SK-N-SH (cell line): ENCODE results near the gene MAML3. TPM values are rescaled to one million over a fixed set of nuclear protein-coding genes. Genes with fewer than 3 reads are reported as not detected.

ENCODE experiments used
- CTCF ChIA-PET: fragments of 300-600, 350-600 bp; formaldehyde crosslinking; extraction: SDS; loops from one replicate; lab custom pipeline; 2021; lab: Yijun Ruan, JAX
- POLR2A ChIA-PET: fragments of 350-600 bp; sonication (Branson Sonifier 250); formaldehyde crosslinking; extraction: SDS; loops from one replicate; lab custom pipeline; 2020; ENCODE audit warnings: antibody characterized with exemption, inconsistent platforms; lab: Yijun Ruan, JAX
- DNase-seq: peaks from one replicate; pipeline ENCODE4 v3.0.0; 2012
- H2AFZ ChIP-seq: fragments of 200-600 bp; sonication (generic); 2 replicates; pipeline ENCODE4 v1.8.1; 2016; ENCODE audit warnings: antibody characterized with exemption, mild to moderate bottlenecking, low read depth
- H3F3A ChIP-seq: fragments of 200-600 bp; sonication (generic); replicated peaks from 2 replicates; pipeline ENCODE3; 2016; ENCODE audit warnings: antibody characterized with exemption, mild to moderate bottlenecking; ENCODE audit not compliant: insufficient read depth
- H3K27ac ChIP-seq, 2 experiments: fragments of 200-500 bp in 1 of 2; fragments of 200-600 bp in 1 of 2; sonication (Bioruptor generic) in 1 of 2; sonication (generic), shearing (Covaris generic) in 1 of 2; 2 replicates each; pipeline versions ENCODE4 v1.5.1 to v1.6.1; 2014 to 2016; ENCODE audit warnings: low read depth in 2 of 2, inconsistent platforms in 1 of 2, low read length in 1 of 2, mild to moderate bottlenecking in 1 of 2, mixed read lengths in 1 of 2
- H3K27me3 ChIP-seq: fragments of 200-600 bp; sonication (generic), shearing (Covaris generic); 2 replicates; pipeline ENCODE4 v1.6.1; 2016; ENCODE audit warnings: mixed run types; ENCODE audit not compliant: insufficient read depth
- H3K36me3 ChIP-seq, 2 experiments: fragments of 200-500 bp in 1 of 2; fragments of 200-600 bp in 1 of 2; sonication (Bioruptor generic) in 1 of 2; sonication (generic) in 1 of 2; replicated peaks in 1 of 2; 2 replicates each; pipeline versions ENCODE3 to v1.5.1; 2014 to 2016; ENCODE audit warnings: low read length in 1 of 2, mild to moderate bottlenecking in 1 of 2; ENCODE audit not compliant: insufficient read depth in 2 of 2, control insufficient read depth in 1 of 2
- H3K4me1 ChIP-seq, 2 experiments: fragments of 200-500 bp in 1 of 2; fragments of 200-600 bp in 1 of 2; sonication (Bioruptor generic) in 1 of 2; sonication (generic), shearing (Covaris generic) in 1 of 2; 2 replicates each; pipeline versions ENCODE4 v1.5.1 to v1.6.1; 2014 to 2016; ENCODE audit warnings: low read depth in 1 of 2, low read length in 1 of 2, mixed run types in 1 of 2; ENCODE audit not compliant: insufficient read depth in 2 of 2, control insufficient read depth in 1 of 2
- H3K4me2 ChIP-seq: fragments of 200-600 bp; sonication (generic), shearing (Covaris generic); 2 replicates; pipeline ENCODE4 v1.6.1; 2017; ENCODE audit warnings: mixed run types
- H3K4me3 ChIP-seq, 2 experiments: fragments of 200-500 bp in 1 of 2; fragments of 200-600 bp in 1 of 2; sonication (Bioruptor generic) in 1 of 2; sonication (generic), shearing (Covaris generic) in 1 of 2; 2 replicates each; pipeline versions ENCODE4 v1.5.1 to v1.8.1; 2014 to 2016; ENCODE audit warnings: low read depth in 2 of 2, inconsistent platforms in 1 of 2, low read length in 1 of 2, mild to moderate bottlenecking in 1 of 2, mixed read lengths in 1 of 2, moderate library complexity in 1 of 2
- H3K79me2 ChIP-seq: fragments of 200-600 bp; sonication (generic); 2 replicates; pipeline ENCODE4 v1.8.1; 2017; ENCODE audit warnings: mild to moderate bottlenecking; ENCODE audit not compliant: insufficient read depth
- H3K9ac ChIP-seq: fragments of 200-600 bp; sonication (generic); 2 replicates; pipeline ENCODE4 v1.6.1; 2017; ENCODE audit warnings: mixed run types
- H3K9me2 ChIP-seq: fragments of 200-600 bp; sonication (generic); 2 replicates; pipeline ENCODE4 v1.6.1; 2017; ENCODE audit warnings: mixed run types
- H3K9me3 ChIP-seq: fragments of 200-600 bp; sonication (generic); 2 replicates; pipeline ENCODE4 v1.6.1; 2017; ENCODE audit warnings: mixed run types, mild to moderate bottlenecking, moderate library complexity
- H4K20me1 ChIP-seq: fragments of 200-600 bp; sonication (generic); 2 replicates; pipeline ENCODE4 v1.6.1; 2017; ENCODE audit warnings: mild to moderate bottlenecking, mixed run types; ENCODE audit not compliant: insufficient read depth
- EP300 ChIP-seq, 2 experiments: IDR thresholded peaks; 2 replicates each; pipeline versions ENCODE4 v1.4.0 to v1.6.1; 2012; ENCODE audit warnings: borderline replicate concordance in 1 of 2, low read depth in 1 of 2, low read length in 1 of 2
- FOXJ3 ChIP-seq: sonication (generic); formaldehyde crosslinking; IDR thresholded peaks from 2 replicates; pipeline ENCODE4 v1.5.1; 2020; ENCODE audit warnings: mild to moderate bottlenecking, missing genetic modification reagents
- GABPA ChIP-seq: IDR thresholded peaks from 2 replicates; pipeline ENCODE4 v1.4.0; 2012; ENCODE audit warnings: low read depth, mild to moderate bottlenecking
- GATA2 ChIP-seq: sonication (generic); formaldehyde crosslinking; IDR thresholded peaks from 2 replicates; pipeline ENCODE4 v1.5.0; 2020; ENCODE audit warnings: mild to moderate bottlenecking, missing genetic modification reagents
- JUND ChIP-seq: IDR thresholded peaks from 2 replicates; pipeline ENCODE4 v1.4.0; 2012
- MEF2A ChIP-seq: IDR thresholded peaks from 2 replicates; pipeline ENCODE4 v1.4.0; 2012; ENCODE audit warnings: low read depth, borderline replicate concordance
- MXI1 ChIP-seq: IDR thresholded peaks from 2 replicates; pipeline ENCODE4 v1.6.1; 2012; ENCODE audit warnings: mild to moderate bottlenecking, low read depth, low read length, improper control_type of control experiment
- RFX5 ChIP-seq: IDR thresholded peaks from 2 replicates; pipeline ENCODE4 v1.6.1; 2012; ENCODE audit warnings: mild to moderate bottlenecking, improper control_type of control experiment, low read length
- RXRA ChIP-seq: IDR thresholded peaks from 2 replicates; pipeline ENCODE4 v1.4.0; 2012; ENCODE audit warnings: low read depth, mild to moderate bottlenecking, borderline replicate concordance
- SMC3 ChIP-seq: IDR thresholded peaks from 2 replicates; pipeline ENCODE4 v1.6.1; 2012; ENCODE audit warnings: low read depth, low read length, improper control_type of control experiment
- TCF12 ChIP-seq: IDR thresholded peaks from 2 replicates; pipeline ENCODE4 v1.4.0; 2012
- TEAD4 ChIP-seq: IDR thresholded peaks from 2 replicates; pipeline ENCODE4 v1.4.0; 2012; ENCODE audit warnings: mild to moderate bottlenecking, borderline replicate concordance; ENCODE audit not compliant: insufficient read depth
- polyA plus RNA-seq, 3 experiments: library from polyadenylated mRNA; depleted of rRNA; stranded (reverse); fragments of >200 nt; gene quantifications; 2 replicates each; pipeline ENCODE4 v1.2.3, GENCODE V29; 2012
- TF ChIP-seq, protein P1 (sequence below): fragments of 150-350 bp; IDR thresholded peaks from 2 replicates; pipeline ENCODE4 v1.6.1; 2016; ENCODE audit warnings: mild to moderate bottlenecking, low read depth, low read length
- TF ChIP-seq, protein P2 (sequence below): IDR thresholded peaks from 2 replicates; pipeline ENCODE4 v1.4.0; 2012; ENCODE audit warnings: low read depth, borderline replicate concordance
- TF ChIP-seq, protein P3 (sequence below): IDR thresholded peaks from 2 replicates; pipeline ENCODE4 v1.4.0; 2012; ENCODE audit warnings: low read depth, borderline replicate concordance

MAML3 gene
- polyA plus RNA-seq, 1 of the 3 experiments (the other 2 are of a cell fraction), result 5.3 TPM

DNA sequence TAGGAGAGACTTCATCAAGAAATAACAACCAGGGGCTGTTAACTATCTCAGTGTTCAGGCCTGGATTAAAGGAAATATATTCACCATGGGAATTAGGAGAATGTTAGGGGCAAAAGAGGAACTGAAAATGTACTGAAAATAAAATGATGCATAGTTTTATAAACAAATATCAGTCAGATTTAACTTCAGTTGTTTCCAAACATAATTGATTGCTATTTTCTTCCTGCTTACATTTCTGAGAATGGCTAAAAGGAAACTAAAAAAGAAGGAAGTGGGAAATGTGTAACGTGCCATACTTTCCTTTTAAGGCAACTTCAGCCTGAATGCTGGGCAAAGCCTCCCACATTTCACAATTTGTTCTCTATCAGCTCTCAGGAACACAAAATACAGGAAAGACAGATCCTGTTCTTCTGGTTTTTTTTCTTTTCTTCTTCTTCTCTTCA is 178.1 kb downstream of the MAML3 start (continued):
- TF ChIP-seq, protein P1, sequence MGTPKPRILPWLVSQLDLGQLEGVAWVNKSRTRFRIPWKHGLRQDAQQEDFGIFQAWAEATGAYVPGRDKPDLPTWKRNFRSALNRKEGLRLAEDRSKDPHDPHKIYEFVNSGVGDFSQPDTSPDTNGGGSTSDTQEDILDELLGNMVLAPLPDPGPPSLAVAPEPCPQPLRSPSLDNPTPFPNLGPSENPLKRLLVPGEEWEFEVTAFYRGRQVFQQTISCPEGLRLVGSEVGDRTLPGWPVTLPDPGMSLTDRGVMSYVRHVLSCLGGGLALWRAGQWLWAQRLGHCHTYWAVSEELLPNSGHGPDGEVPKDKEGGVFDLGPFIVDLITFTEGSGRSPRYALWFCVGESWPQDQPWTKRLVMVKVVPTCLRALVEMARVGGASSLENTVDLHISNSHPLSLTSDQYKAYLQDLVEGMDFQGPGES, result no peak
- no peak for TF ChIP-seq MXI1

DNA sequence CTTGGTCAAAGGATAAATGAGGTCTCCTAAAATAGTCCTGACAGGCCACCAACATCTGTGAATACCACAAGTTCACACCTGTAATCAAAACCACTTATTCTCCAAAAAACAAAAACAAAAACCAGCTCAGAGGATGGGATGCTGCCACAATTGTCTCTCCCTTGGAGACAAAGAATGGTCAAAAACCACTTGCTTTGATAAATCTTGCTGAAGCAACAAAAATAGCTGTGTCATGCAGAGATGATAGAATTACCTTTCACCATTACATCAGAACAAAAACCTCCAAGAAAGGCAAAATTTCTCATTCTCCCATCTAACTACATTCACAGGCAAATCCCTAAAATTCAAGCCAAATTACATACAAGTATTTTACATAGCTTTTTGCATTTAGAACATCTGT is 180.4 kb downstream of the MAML3 start:
- Histone ChIP-seq H3K79me2 (no peaks in the 10 kb centered on the region), H3K9me3 (no peaks in the 10 kb centered on the region), H3K9me2 (no peaks in the 10 kb centered on the region), H3K4me1 (peaks cover 0 to 45% of the 10 kb centered on the region in 2 experiments; a peak in 2 of 4 replicates)
- no peak for TF ChIP-seq MXI1
- no peak for TF ChIP-seq GATA2 (CRISPR knock-in tag)
- TF ChIP-seq EP300 (IDR thresholded peaks at IDR 0.05; ENCODE audit: borderline replicate concordance in 1 of 2, low read depth in 1 of 2, low read length in 1 of 2), result no peak
- TF ChIP-seq MEF2A, result no peak
- TF ChIP-seq, protein P1, result no peak
- TF ChIP-seq TEAD4, result no peak
- TF ChIP-seq, protein P2, sequence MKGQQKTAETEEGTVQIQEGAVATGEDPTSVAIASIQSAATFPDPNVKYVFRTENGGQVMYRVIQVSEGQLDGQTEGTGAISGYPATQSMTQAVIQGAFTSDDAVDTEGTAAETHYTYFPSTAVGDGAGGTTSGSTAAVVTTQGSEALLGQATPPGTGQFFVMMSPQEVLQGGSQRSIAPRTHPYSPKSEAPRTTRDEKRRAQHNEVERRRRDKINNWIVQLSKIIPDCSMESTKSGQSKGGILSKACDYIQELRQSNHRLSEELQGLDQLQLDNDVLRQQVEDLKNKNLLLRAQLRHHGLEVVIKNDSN, result no peak
- no peak for TF ChIP-seq FOXJ3 (CRISPR knock-in tag)
- TF ChIP-seq, protein P3, sequence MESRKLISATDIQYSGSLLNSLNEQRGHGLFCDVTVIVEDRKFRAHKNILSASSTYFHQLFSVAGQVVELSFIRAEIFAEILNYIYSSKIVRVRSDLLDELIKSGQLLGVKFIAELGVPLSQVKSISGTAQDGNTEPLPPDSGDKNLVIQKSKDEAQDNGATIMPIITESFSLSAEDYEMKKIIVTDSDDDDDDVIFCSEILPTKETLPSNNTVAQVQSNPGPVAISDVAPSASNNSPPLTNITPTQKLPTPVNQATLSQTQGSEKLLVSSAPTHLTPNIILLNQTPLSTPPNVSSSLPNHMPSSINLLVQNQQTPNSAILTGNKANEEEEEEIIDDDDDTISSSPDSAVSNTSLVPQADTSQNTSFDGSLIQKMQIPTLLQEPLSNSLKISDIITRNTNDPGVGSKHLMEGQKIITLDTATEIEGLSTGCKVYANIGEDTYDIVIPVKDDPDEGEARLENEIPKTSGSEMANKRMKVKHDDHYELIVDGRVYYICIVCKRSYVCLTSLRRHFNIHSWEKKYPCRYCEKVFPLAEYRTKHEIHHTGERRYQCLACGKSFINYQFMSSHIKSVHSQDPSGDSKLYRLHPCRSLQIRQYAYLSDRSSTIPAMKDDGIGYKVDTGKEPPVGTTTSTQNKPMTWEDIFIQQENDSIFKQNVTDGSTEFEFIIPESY, result no peak
- TF ChIP-seq SMC3, result no peak
- no peak for TF ChIP-seq RXRA
- no peak for TF ChIP-seq JUND
- no peak for TF ChIP-seq GABPA
- no peak for TF ChIP-seq RFX5
- no peak for TF ChIP-seq TCF12
- TF ChIP-seq, all 33 proteins: peak for 0
- H4K20me1 ChIP-seq, result no peaks in the 10 kb centered on the region
- H3K27me3 ChIP-seq, result no peaks in the 10 kb centered on the region
- no peaks in the 10 kb centered on the region for H3K36me3 ChIP-seq
- CTCF ChIA-PET, result interaction anchor here (0.7 to 1.0 kb wide), 2 partner anchors 11 to 76 kb away, joined by 3 to 4 read pairs; no protein-coding TSS in a partner anchor
- H3F3A ChIP-seq, result no peaks in the 10 kb centered on the region
- no peak for DNase-seq
- no peak overlapping the region for H3K9ac ChIP-seq
- H3K27ac ChIP-seq, result 0 out of 4 replicates have a peak overlapping the region, but pooled peaks of 1 of the 2 experiments have one; percentile 16
- no peak overlapping the region for H2AFZ ChIP-seq
- POLR2A ChIA-PET, result no interaction called here
- no peak overlapping the region for H3K4me2 ChIP-seq
- H3K4me3 ChIP-seq, result no peak overlapping the region
